Measurements from ENCODE around the gene NOLC1.

Gene NOLC1

DNA sequence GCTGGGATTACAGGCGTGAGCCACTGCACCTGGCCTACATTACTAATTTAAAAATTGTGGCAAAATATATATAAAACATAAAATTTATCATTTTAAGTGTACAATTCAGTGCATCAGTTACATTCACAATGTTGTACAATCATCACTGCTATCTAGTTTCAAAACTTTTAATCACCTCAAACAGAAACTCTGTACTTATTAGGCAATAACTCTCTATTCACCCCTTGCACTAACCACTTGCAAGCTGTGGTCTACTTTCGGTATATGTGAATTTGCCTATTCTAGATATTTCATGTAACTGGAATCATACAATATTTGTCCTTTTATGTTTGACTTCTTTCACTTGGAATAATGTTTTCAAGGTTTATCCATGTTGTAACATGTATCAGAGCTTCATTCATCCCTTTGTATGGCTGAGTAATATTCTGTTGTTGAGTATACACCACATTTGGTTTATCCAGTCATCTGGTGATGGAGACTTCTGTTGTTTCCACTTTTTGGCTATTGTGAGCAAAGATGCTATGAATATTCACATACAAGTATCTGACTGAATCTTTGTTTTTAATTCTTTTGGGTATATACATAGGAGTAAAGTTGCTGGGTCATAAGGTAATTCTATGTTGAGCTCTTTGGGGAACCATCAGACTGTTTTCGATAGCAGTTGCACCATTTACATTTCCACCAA is 59.6 kb downstream of the NOLC1 start:
- no peak for TF ChIP-seq CTCF (IDR thresholded peaks at IDR 0.05)
